K562 (cell line): ENCODE results near the gene RPTOR. TPM values are rescaled to one million over a fixed set of nuclear protein-coding genes. Genes with fewer than 3 reads are reported as not detected.

Source experiments
- CBFA2T3 ChIP-seq: fragments of 450-650 bp; IDR thresholded peaks from 2 replicates; pipeline ENCODE4 v1.6.1; 2017
- DMBX1 ChIP-seq: fragments of 250-450 bp; sonication (Bioruptor Pico); IDR thresholded peaks from 2 replicates; pipeline ENCODE4 v1.8.0; 2022; ENCODE audit warnings: inconsistent platforms, mild to moderate bottlenecking, moderate library complexity, borderline replicate concordance
- DPF2 ChIP-seq: fragments of 450-650 bp; IDR thresholded peaks from 2 replicates; pipeline ENCODE4 v1.6.1; 2016
- EP300 ChIP-seq: IDR thresholded peaks from 2 replicates; pipeline ENCODE4 v1.6.1; 2012; ENCODE audit warnings: low read length, improper control_type of control experiment
- EZH2 ChIP-seq: IDR thresholded peaks from 2 replicates; pipeline ENCODE4 v1.6.1; 2012; ENCODE audit warnings: low read depth, mild to moderate bottlenecking, inconsistent platforms, low read length, borderline replicate concordance
- GTF2A2 ChIP-seq: IDR thresholded peaks from 2 replicates; pipeline ENCODE4 v1.6.1; 2016; ENCODE audit warnings: mild to moderate bottlenecking, missing genetic modification characterization, missing compliant biosample characterization
- HNRNPH1 ChIP-seq: fragments of 200-400 bp; formaldehyde crosslinking; optimal IDR thresholded peaks from 2 replicates; pipeline ENCODE3; 2017; ENCODE audit warnings: low read depth, mild to moderate bottlenecking, low read length, moderate library complexity
- HNRNPL ChIP-seq: fragments of 200-400 bp; formaldehyde crosslinking; IDR thresholded peaks from 2 replicates; pipeline ENCODE4 v1.6.1; 2017; ENCODE audit warnings: low read depth, mild to moderate bottlenecking, low read length
- MTA3 ChIP-seq: fragments of 450-650 bp; formaldehyde crosslinking; IDR thresholded peaks from 2 replicates; pipeline ENCODE4 v1.6.1; 2017; ENCODE audit warnings: mild to moderate bottlenecking, borderline replicate concordance
- SRSF3 ChIP-seq: fragments of 200-400 bp; formaldehyde crosslinking; IDR thresholded peaks from 2 replicates; pipeline ENCODE4 v1.6.1; 2016; ENCODE audit warnings: mild to moderate bottlenecking, low read length, moderate library complexity; ENCODE audit not compliant: insufficient read depth
- TEAD4 ChIP-seq, 2 experiments: sonication (generic) in 1 of 2; formaldehyde crosslinking in 1 of 2; IDR thresholded peaks; 2 replicates each; pipeline versions ENCODE4 v1.6.1 to v1.8.0; 2012 to 2022; ENCODE audit warnings: borderline replicate concordance in 1 of 2, inconsistent platforms in 1 of 2, low read length in 1 of 2, mild to moderate bottlenecking in 1 of 2, missing genetic modification reagents in 1 of 2
- ZNF239 ChIP-seq: fragments of 250-450 bp; sonication (Bioruptor Pico); IDR thresholded peaks from 2 replicates; pipeline ENCODE4 v1.4.0; 2020; ENCODE audit warnings: mild to moderate bottlenecking
- ZNF384 ChIP-seq: IDR thresholded peaks from 2 replicates; pipeline ENCODE4 v1.6.1; 2012; ENCODE audit warnings: low read depth, low read length, improper control_type of control experiment
- polyA plus RNA-seq, 8 experiments: library from polyadenylated mRNA; depleted of rRNA in 4 of 8; stranded (reverse) in 5 of 8; unstranded in 3 of 8; fragments of >200 nt; fragmentation: Nextera tagmentation in 2 of 8; fragmentation: Illumina TruSeq in 1 of 8; extraction: Ambion mirVana in 2 of 8; extraction: Trizol in 1 of 8; gene quantifications; 2 replicates each; pipeline versions ENCODE4 v1.2.1 to v1.2.3, GENCODE V29; 2011 to 2014; ENCODE audit warnings: inconsistent platforms in 1 of 8, missing spikeins in 1 of 8
- total RNA-seq, 7 experiments: library from RNA; depleted of rRNA in 6 of 7; stranded (reverse); fragments of >200 nt in 6 of 7; fragmentation: Illumina TruSeq in 2 of 7; extraction: Trizol in 2 of 7; gene quantifications; 2 replicates each; pipeline versions ENCODE4 v1.2.1 to v1.2.3, GENCODE V29; 2011 to 2021; ENCODE audit warnings: low replicate concordance in 1 of 7
- TF ChIP-seq, protein P1 (sequence below): fragments of 250-450 bp; sonication (Bioruptor Pico); IDR thresholded peaks from 2 replicates; pipeline ENCODE4 v1.4.0; 2020; ENCODE audit warnings: mild to moderate bottlenecking
- TF ChIP-seq, protein P2 (sequence below), 2 experiments: fragments of 450-650 bp in 1 of 2; sonication (generic) in 1 of 2; formaldehyde crosslinking in 1 of 2; IDR thresholded peaks; 2 replicates each; pipeline versions ENCODE4 v1.7.1 to v1.9.0; 2016 to 2022; ENCODE audit warnings: inconsistent platforms in 1 of 2, mild to moderate bottlenecking in 1 of 2, missing genetic modification reagents in 1 of 2
- TF ChIP-seq, protein P3 (sequence below): fragments of 250-450 bp; sonication (Bioruptor Pico); IDR thresholded peaks from 2 replicates; pipeline ENCODE4 v1.4.0; 2020

RPTOR gene
- total and polyA plus RNA-seq, 9 of the 15 experiments (the other 6 are each of a cell fraction or from before 2014, with no cell fraction given): 0.24 to 54.1 (median 10.2) TPM

DNA sequence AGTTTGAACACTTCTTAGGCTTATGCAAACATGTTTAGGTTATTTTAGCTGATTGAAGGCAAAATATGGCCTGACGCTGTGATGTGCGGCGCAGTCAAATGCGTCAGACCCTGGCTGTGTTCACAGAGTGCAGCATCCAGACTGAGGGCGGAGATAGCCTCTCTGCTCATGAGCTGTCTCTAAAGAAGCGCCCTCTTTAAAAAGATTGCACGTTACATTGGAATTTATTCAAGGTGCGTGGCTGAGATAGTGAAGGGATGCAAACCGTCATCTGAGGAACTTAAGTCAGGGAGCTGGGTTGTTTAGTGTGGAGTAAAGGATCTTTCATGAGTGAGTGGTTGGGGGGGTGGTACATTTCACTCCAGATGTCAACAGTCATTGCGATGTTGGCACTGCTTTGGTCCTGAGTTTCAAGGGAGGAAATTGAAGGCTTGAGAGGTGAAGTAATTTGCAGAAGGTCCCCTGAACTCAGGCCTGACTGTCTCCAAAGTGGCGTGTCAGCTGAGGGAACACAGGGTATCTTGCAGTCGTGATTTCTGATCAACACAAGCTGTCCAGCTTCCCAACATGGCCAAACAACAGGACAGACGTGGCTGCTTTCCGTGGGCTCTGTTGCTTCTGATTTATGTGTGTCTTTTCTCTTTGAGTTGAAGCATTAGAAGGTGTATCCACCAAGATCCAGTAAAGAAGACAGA lies 33.4 kb downstream of the RPTOR start (continued):
- TF ChIP-seq TEAD4 (IDR thresholded peaks at IDR 0.05; ENCODE audit: low read length): peak; percentile 73
- no peak for TF ChIP-seq TEAD4 (CRISPR knock-in tag; IDR thresholded peaks at IDR 0.05; ENCODE audit: borderline replicate concordance)
- no peak for TF ChIP-seq HNRNPL
- TF ChIP-seq, protein P1, sequence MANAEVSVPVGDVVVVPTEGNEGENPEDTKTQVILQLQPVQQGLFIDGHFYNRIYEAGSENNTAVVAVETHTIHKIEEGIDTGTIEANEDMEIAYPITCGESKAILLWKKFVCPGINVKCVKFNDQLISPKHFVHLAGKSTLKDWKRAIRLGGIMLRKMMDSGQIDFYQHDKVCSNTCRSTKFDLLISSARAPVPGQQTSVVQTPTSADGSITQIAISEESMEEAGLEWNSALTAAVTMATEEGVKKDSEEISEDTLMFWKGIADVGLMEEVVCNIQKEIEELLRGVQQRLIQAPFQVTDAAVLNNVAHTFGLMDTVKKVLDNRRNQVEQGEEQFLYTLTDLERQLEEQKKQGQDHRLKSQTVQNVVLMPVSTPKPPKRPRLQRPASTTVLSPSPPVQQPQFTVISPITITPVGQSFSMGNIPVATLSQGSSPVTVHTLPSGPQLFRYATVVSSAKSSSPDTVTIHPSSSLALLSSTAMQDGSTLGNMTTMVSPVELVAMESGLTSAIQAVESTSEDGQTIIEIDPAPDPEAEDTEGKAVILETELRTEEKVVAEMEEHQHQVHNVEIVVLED (CRISPR knock-in tag): no peak
- no peak for TF ChIP-seq DMBX1 (CRISPR knock-in tag)
- TF ChIP-seq, protein P2, sequence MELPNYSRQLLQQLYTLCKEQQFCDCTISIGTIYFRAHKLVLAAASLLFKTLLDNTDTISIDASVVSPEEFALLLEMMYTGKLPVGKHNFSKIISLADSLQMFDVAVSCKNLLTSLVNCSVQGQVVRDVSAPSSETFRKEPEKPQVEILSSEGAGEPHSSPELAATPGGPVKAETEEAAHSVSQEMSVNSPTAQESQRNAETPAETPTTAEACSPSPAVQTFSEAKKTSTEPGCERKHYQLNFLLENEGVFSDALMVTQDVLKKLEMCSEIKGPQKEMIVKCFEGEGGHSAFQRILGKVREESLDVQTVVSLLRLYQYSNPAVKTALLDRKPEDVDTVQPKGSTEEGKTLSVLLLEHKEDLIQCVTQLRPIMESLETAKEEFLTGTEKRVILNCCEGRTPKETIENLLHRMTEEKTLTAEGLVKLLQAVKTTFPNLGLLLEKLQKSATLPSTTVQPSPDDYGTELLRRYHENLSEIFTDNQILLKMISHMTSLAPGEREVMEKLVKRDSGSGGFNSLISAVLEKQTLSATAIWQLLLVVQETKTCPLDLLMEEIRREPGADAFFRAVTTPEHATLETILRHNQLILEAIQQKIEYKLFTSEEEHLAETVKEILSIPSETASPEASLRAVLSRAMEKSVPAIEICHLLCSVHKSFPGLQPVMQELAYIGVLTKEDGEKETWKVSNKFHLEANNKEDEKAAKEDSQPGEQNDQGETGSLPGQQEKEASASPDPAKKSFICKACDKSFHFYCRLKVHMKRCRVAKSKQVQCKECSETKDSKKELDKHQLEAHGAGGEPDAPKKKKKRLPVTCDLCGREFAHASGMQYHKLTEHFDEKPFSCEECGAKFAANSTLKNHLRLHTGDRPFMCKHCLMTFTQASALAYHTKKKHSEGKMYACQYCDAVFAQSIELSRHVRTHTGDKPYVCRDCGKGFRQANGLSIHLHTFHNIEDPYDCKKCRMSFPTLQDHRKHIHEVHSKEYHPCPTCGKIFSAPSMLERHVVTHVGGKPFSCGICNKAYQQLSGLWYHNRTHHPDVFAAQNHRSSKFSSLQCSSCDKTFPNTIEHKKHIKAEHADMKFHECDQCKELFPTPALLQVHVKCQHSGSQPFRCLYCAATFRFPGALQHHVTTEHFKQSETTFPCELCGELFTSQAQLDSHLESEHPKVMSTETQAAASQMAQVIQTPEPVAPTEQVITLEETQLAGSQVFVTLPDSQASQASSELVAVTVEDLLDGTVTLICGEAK (IDR thresholded peaks at IDR 0.05): no peak
- TF ChIP-seq, protein P2 (CRISPR knock-in tag; IDR thresholded peaks at IDR 0.05): no peak
- no peak for TF ChIP-seq ZNF239 (CRISPR knock-in tag)
- TF ChIP-seq DPF2: no peak
- no peak for TF ChIP-seq EZH2
- TF ChIP-seq HNRNPH1: no peak
- TF ChIP-seq CBFA2T3: peak; percentile 77
- no peak for TF ChIP-seq EP300
- TF ChIP-seq, protein P3, sequence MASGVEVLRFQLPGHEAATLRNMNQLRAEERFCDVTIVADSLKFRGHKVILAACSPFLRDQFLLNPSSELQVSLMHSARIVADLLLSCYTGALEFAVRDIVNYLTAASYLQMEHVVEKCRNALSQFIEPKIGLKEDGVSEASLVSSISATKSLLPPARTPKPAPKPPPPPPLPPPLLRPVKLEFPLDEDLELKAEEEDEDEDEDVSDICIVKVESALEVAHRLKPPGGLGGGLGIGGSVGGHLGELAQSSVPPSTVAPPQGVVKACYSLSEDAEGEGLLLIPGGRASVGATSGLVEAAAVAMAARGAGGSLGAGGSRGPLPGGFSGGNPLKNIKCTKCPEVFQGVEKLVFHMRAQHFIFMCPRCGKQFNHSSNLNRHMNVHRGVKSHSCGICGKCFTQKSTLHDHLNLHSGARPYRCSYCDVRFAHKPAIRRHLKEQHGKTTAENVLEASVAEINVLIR: no peak
- TF ChIP-seq GTF2A2 (tag): no peak
- TF ChIP-seq MTA3: no peak
- no peak for TF ChIP-seq ZNF384
- no peak for TF ChIP-seq SRSF3
